K562 (cell line): Measurements from ENCODE around the gene AKAP10. TPM values are rescaled to one million over a fixed set of nuclear protein-coding genes. Genes with fewer than 3 reads are reported as not detected.

Source experiments
- ATAC-seq: fragments of 200-7000 bp; cut with Tn5 transposase; 3 replicates; pipeline ENCODE4 v1.9.1; 2020; ENCODE audit warnings: moderate library complexity
- BruUV-seq: library from RNA; stranded (reverse); fragments of 400-500 nt; replicated peaks from 2 replicates; lab custom pipeline; 2021; lab: Mats Ljungman, UMichigan
- CTCF ChIA-PET: fragments of 300-600 bp; formaldehyde crosslinking; extraction: SDS; loops from one replicate; lab custom pipeline; 2021; ENCODE audit warnings: low intra/inter-chr PET ratio; lab: Yijun Ruan, JAX
- POLR2A ChIA-PET: fragments of 300-600, 350-650 bp; sonication (Branson Sonifier 250); formaldehyde crosslinking; extraction: SDS; loops from one replicate; lab custom pipeline; 2021; ENCODE audit warnings: antibody characterized with exemption, inconsistent platforms; lab: Yijun Ruan, JAX
- DNase-seq, 4 experiments: peaks; one replicate each; pipeline versions ENCODE4 v3.0.0 to v3.0.0-alpha.2; 2011 to 2018; ENCODE audit warnings: low spot score in 3 of 4, mixed read lengths in 3 of 4; ENCODE audit errors: extremely low read depth in 1 of 4
- FAIRE-seq: peaks from 2 replicates; lab custom pipeline; 2011; peaks lifted over from hg19 to GRCh38; lab: Jason Lieb, UNC
- H2AFZ ChIP-seq: 2 replicates; pipeline ENCODE4 v1.6.0; 2011; ENCODE audit warnings: low read depth, low read length, control low read depth, inconsistent platforms
- H3K27ac ChIP-seq: fragments of 200-600 bp; 3 replicates; pipeline ENCODE4 v1.8.0; 2011; ENCODE audit warnings: low read depth, mild to moderate bottlenecking, control low read depth, inconsistent platforms, low read length, moderate library complexity, mixed read lengths; ENCODE audit errors: extremely low read depth
- H3K27me3 ChIP-seq, 2 experiments: fragments of 300-600 bp in 1 of 2; 2 replicates in 1 of 2; 3 replicates in 1 of 2; pipeline versions ENCODE4 v1.6.0 to v1.8.0; 2011; ENCODE audit warnings: inconsistent platforms in 2 of 2, low read length in 2 of 2, mild to moderate bottlenecking in 1 of 2, mixed read lengths in 1 of 2, moderate library complexity in 1 of 2; ENCODE audit not compliant: control insufficient read depth in 2 of 2, insufficient read depth in 2 of 2
- H3K36me3 ChIP-seq: fragments of 300-600 bp; 3 replicates; pipeline ENCODE4 v1.8.0; 2011; ENCODE audit warnings: mild to moderate bottlenecking, low read length, inconsistent platforms; ENCODE audit not compliant: control insufficient read depth, insufficient read depth
- H3K4me1 ChIP-seq, 2 experiments: fragments of 200-600 bp in 1 of 2; replicated peaks in 1 of 2; 2 replicates in 1 of 2; 3 replicates in 1 of 2; pipeline versions ENCODE4 v1.5.1 to v1.8.0; 2011; ENCODE audit warnings: inconsistent platforms in 2 of 2, low read length in 2 of 2, mild to moderate bottlenecking in 1 of 2, mixed read lengths in 1 of 2, moderate library complexity in 1 of 2; ENCODE audit not compliant: control insufficient read depth in 2 of 2, insufficient read depth in 2 of 2
- H3K4me2 ChIP-seq: 2 replicates; pipeline ENCODE4 v1.6.1; 2011; ENCODE audit warnings: low read length, control low read depth, inconsistent platforms, mixed read lengths; ENCODE audit not compliant: insufficient read depth
- H3K4me3 ChIP-seq: fragments of 200-600 bp; sonication (generic), shearing (Covaris generic); 2 replicates; pipeline ENCODE4 v1.5.1; 2016; ENCODE audit warnings: control low read depth, inconsistent platforms
- H3K79me2 ChIP-seq: fragments of 200-600 bp; 3 replicates; pipeline ENCODE4 v1.8.0; 2011; ENCODE audit warnings: low read length, inconsistent platforms; ENCODE audit not compliant: control insufficient read depth, insufficient read depth
- H3K9ac ChIP-seq, 2 experiments: 2 replicates each; pipeline versions ENCODE4 v1.6.0 to v1.6.1; 2011; ENCODE audit warnings: low read depth in 2 of 2, low read length in 2 of 2, control low read depth in 1 of 2, inconsistent platforms in 1 of 2, mild to moderate bottlenecking in 1 of 2, mixed read lengths in 1 of 2; ENCODE audit not compliant: insufficient read depth in 1 of 2
- H3K9me1 ChIP-seq: one replicate; pipeline ENCODE4 v1.6.0; 2011; ENCODE audit warnings: inconsistent platforms, mild to moderate bottlenecking, low read length, moderate library complexity; ENCODE audit not compliant: control insufficient read depth, insufficient read depth
- H3K9me3 ChIP-seq: replicated peaks from 2 replicates; pipeline ENCODE4 v1.5.1; 2011; ENCODE audit warnings: low read depth, low read length, inconsistent platforms; ENCODE audit not compliant: control insufficient read depth, insufficient read depth
- H4K20me1 ChIP-seq: replicated peaks from 2 replicates; pipeline ENCODE4 v1.6.1; 2011; ENCODE audit warnings: low read length, inconsistent platforms, mixed read lengths; ENCODE audit not compliant: control insufficient read depth, insufficient read depth
- CC2D1A ChIP-seq: fragments of 450-650 bp; IDR thresholded peaks from 2 replicates; pipeline ENCODE4 v1.6.1; 2017; ENCODE audit warnings: mild to moderate bottlenecking
- CCNT2 ChIP-seq: IDR thresholded peaks from 2 replicates; pipeline ENCODE4 v1.6.1; 2011; ENCODE audit warnings: borderline replicate concordance, low read depth, mild to moderate bottlenecking, moderate library complexity, mixed read lengths, low read length; ENCODE audit not compliant: insufficient read length; ENCODE audit errors: extremely low read depth
- CREB3 ChIP-seq: fragments of 450-650 bp; conservative IDR thresholded peaks from 2 replicates; pipeline ENCODE4 v1.6.1; 2016; ENCODE audit warnings: missing genetic modification characterization, low read depth, mild to moderate bottlenecking, missing compliant biosample characterization, moderate library complexity
- CREM ChIP-seq: IDR thresholded peaks from 2 replicates; pipeline ENCODE4 v1.6.1; 2014; ENCODE audit warnings: antibody characterized with exemption, low read depth
- ILK ChIP-seq: fragments of 450-650 bp; IDR thresholded peaks from 2 replicates; pipeline ENCODE4 v1.6.1; 2016; ENCODE audit warnings: missing genetic modification characterization, low read depth, mild to moderate bottlenecking, missing compliant biosample characterization, moderate library complexity, borderline replicate concordance
- KAT8 ChIP-seq: fragments of 450-650 bp; IDR thresholded peaks from 2 replicates; pipeline ENCODE4 v1.6.1; 2016; ENCODE audit warnings: low read depth, mild to moderate bottlenecking
- LCOR ChIP-seq: sonication (generic); formaldehyde crosslinking; IDR thresholded peaks from 2 replicates; pipeline ENCODE4 v1.8.0; 2022; ENCODE audit warnings: mild to moderate bottlenecking, missing genetic modification reagents
- MCM3 ChIP-seq: fragments of 450-650 bp; IDR thresholded peaks from 2 replicates; pipeline ENCODE4 v1.6.1; 2016
- NELFE ChIP-seq: IDR thresholded peaks from 2 replicates; pipeline ENCODE4 v1.6.1; 2011; ENCODE audit warnings: mild to moderate bottlenecking; ENCODE audit not compliant: insufficient read depth, insufficient read length
- POLR2B ChIP-seq: fragments of 450-650 bp; IDR thresholded peaks from 2 replicates; pipeline ENCODE4 v1.6.1; 2018; ENCODE audit warnings: low read depth; ENCODE audit not compliant: partially characterized antibody
- POU5F1 ChIP-seq: fragments of 150-350 bp; IDR thresholded peaks from 2 replicates; pipeline ENCODE4 v1.6.1; 2014; ENCODE audit warnings: borderline replicate concordance, low read length, low read depth, mild to moderate bottlenecking; ENCODE audit not compliant: partially characterized antibody
- PRPF4 ChIP-seq: fragments of 200-400 bp; formaldehyde crosslinking; IDR thresholded peaks from one replicate; pipeline ENCODE4 v1.6.1; 2017; ENCODE audit warnings: low read length, low read depth, mild to moderate bottlenecking; ENCODE audit not compliant: insufficient read depth, poor library complexity, severe bottlenecking
- PTTG1 ChIP-seq: fragments of 450-650 bp; IDR thresholded peaks from 2 replicates; pipeline ENCODE4 v1.6.1; 2016; ENCODE audit warnings: low read depth, mild to moderate bottlenecking, missing genetic modification characterization, missing compliant biosample characterization
- RBM25 ChIP-seq: fragments of 200-400 bp; formaldehyde crosslinking; IDR thresholded peaks from 2 replicates; pipeline ENCODE4 v1.6.1; 2018; ENCODE audit warnings: low read length, low read depth, moderate library complexity; ENCODE audit not compliant: severe bottlenecking
- SAFB ChIP-seq: fragments of 200-400 bp; formaldehyde crosslinking; IDR thresholded peaks from 2 replicates; pipeline ENCODE4 v1.6.1; 2017; ENCODE audit warnings: low read depth, low read length, borderline replicate concordance
- STAT5A ChIP-seq: IDR thresholded peaks from 2 replicates; pipeline ENCODE4 v1.6.1; 2012; ENCODE audit warnings: low read length, inconsistent platforms, borderline replicate concordance
- ZNF431 ChIP-seq: sonication (generic); formaldehyde crosslinking; IDR thresholded peaks from 2 replicates; pipeline ENCODE4 v1.8.0; 2022; ENCODE audit warnings: mild to moderate bottlenecking, missing genetic modification reagents
- ZNF76 ChIP-seq: fragments of 250-450 bp; sonication (Bioruptor Pico); IDR thresholded peaks from 2 replicates; pipeline ENCODE4 v1.4.0; 2020; ENCODE audit warnings: mild to moderate bottlenecking, moderate library complexity, borderline replicate concordance
- WGBS: fragments of 100-300 bp; shearing (Covaris generic); methylation state at CpG from one replicate; pipeline ENCODE4 v1.1.6; 2016; ENCODE audit warnings: low coverage, mixed read lengths; ENCODE audit not compliant: insufficient coverage; ENCODE audit errors: missing lambda C conversion rate; 5-methylcytosine and 5-hydroxymethylcytosine counted together
- in situ Hi-C: fragments of 300-500 bp; cut with MboI; formaldehyde crosslinking; loops from 4 replicates; pipeline ENCODE4 v1.15.0; 2018; ENCODE audit warnings: inconsistent platforms, mixed read lengths
- intact Hi-C: fragments of 100-400 bp; cut with micrococcal nuclease; formaldehyde crosslinking; loops from 2 replicates; pipeline ENCODE4 v1.14.2; 2022
- polyA plus RNA-seq, 8 experiments: library from polyadenylated mRNA; depleted of rRNA in 4 of 8; stranded (reverse) in 5 of 8; unstranded in 3 of 8; fragments of >200 nt; fragmentation: Nextera tagmentation in 2 of 8; fragmentation: Illumina TruSeq in 1 of 8; extraction: Ambion mirVana in 2 of 8; extraction: Trizol in 1 of 8; gene quantifications; 2 replicates each; pipeline versions ENCODE4 v1.2.1 to v1.2.3, GENCODE V29; 2011 to 2014; ENCODE audit warnings: inconsistent platforms in 1 of 8, missing spikeins in 1 of 8
- total RNA-seq, 7 experiments: library from RNA; depleted of rRNA in 6 of 7; stranded (reverse); fragments of >200 nt in 6 of 7; fragmentation: Illumina TruSeq in 2 of 7; extraction: Trizol in 2 of 7; gene quantifications; 2 replicates each; pipeline versions ENCODE4 v1.2.1 to v1.2.3, GENCODE V29; 2011 to 2021; ENCODE audit warnings: low replicate concordance in 1 of 7

AKAP10 gene
- total and polyA plus RNA-seq, 9 of the 15 experiments (the other 6 are each of a cell fraction or from before 2014, with no cell fraction given) = 4.0 to 20.3 (median 8.2) TPM

GRCh38 chr17:19943599-19943998 is 34.0 kb downstream of the AKAP10 start:
- no peaks in the 10 kb centered on the region for H3K27me3 ChIP-seq
- no peaks in the 10 kb centered on the region for H3K9me1 ChIP-seq
- H3K27ac ChIP-seq = no peak overlapping the region
- H3K36me3 ChIP-seq = peaks cover 86% of the 10 kb centered on the region
- FAIRE-seq (no peak), DNase-seq (no peak), ATAC-seq (no peak)
- no peak overlapping the region for H2AFZ ChIP-seq
- no peak overlapping the region for H3K9ac ChIP-seq
- no peaks in the 10 kb centered on the region; the same call in 1 of the 2 replicates for H4K20me1 ChIP-seq
- H3K4me3 ChIP-seq = no peak overlapping the region
- no peak for TF ChIP-seq KAT8
- POLR2A ChIA-PET = no interaction called here
- H3K79me2 ChIP-seq = peaks cover 59% of the 10 kb centered on the region
- BruUV-seq = no TSS peak
- no peak overlapping the region for H3K4me2 ChIP-seq
- H3K9me3 ChIP-seq = no peaks in the 10 kb centered on the region
- CTCF ChIA-PET = no interaction called here
- in situ Hi-C loops (no loop called here), intact Hi-C loops (no loop called here)
- peaks cover 5 to 8% of the 10 kb centered on the region in 2 experiments; a peak in 4 of 5 replicates for H3K4me1 ChIP-seq

- CTCF ChIA-PET = no interaction called here
- H3K36me3 ChIP-seq = peaks cover 82% of the 10 kb centered on the region
- no peak for TF ChIP-seq NELFE
- no peak for TF ChIP-seq ZNF431
- TF ChIP-seq CREB3 (tag) = no peak
- no peak for TF ChIP-seq CC2D1A
- no peak for TF ChIP-seq CREM
- TF ChIP-seq PRPF4 = no peak
- TF ChIP-seq POLR2B = no peak
- no peak for TF ChIP-seq ZNF76
- no peak for TF ChIP-seq CCNT2
- TF ChIP-seq ILK (tag) = no peak
- TF ChIP-seq RBM25 = no peak
- TF ChIP-seq POU5F1 = no peak
- no peak for TF ChIP-seq SAFB
- no peak for TF ChIP-seq STAT5A
- no peak for TF ChIP-seq PTTG1 (tag)
- TF ChIP-seq MCM3 = no peak
- TF ChIP-seq LCOR (CRISPR knock-in tag) = no peak
Observed at GRCh38 chr17:19943026-19943425, 34.6 kb downstream of the AKAP10 start.

More at GRCh38 chr17:19943026-19943425, 34.6 kb downstream of the AKAP10 start:
- H3K4me2 ChIP-seq = no peak overlapping the region
- H3K9ac ChIP-seq = no peak overlapping the region
- FAIRE-seq = no peak
- H3K27ac ChIP-seq = no peak overlapping the region
- H2AFZ ChIP-seq = no peak overlapping the region
- ATAC-seq = no peak
- peaks cover 53% of the 10 kb centered on the region for H3K79me2 ChIP-seq
- no peaks in the 10 kb centered on the region for H3K27me3 ChIP-seq
- H3K4me3 ChIP-seq = no peak overlapping the region
- 87% methylated on average over 4 of the region's 5 CpGs for WGBS
- in situ Hi-C loops = no loop called here
- no peaks in the 10 kb centered on the region for H3K9me3 ChIP-seq
- no peaks in the 10 kb centered on the region; the same call in 1 of the 2 replicates for H4K20me1 ChIP-seq
- no peak for DNase-seq
- H3K4me1 ChIP-seq = peaks cover 4 to 5% of the 10 kb centered on the region in 2 experiments; a peak in 4 of 5 replicates
- BruUV-seq = no TSS peak
- POLR2A ChIA-PET = no interaction called here
- intact Hi-C loops = no loop called here
- no peaks in the 10 kb centered on the region for H3K9me1 ChIP-seq
